Osteoblast (primary cell): ENCODE data around the gene RASSF1. TPM values are rescaled to one million over a fixed set of nuclear protein-coding genes. Genes with fewer than 3 reads are reported as not detected.

Experiments
- DNase-seq: peaks from one replicate; pipeline ENCODE4 v3.0.0; 2011; ENCODE audit warnings: low spot score, mixed read lengths; ENCODE audit not compliant: insufficient read length; ENCODE audit errors: missing footprints
- H2AFZ ChIP-seq: 2 replicates; pipeline ENCODE4 v1.6.0; 2011; ENCODE audit warnings: mild to moderate bottlenecking, low read length
- H3K27ac ChIP-seq: 2 replicates; pipeline ENCODE4 v1.5.1; 2011; ENCODE audit warnings: mild to moderate bottlenecking, low read depth, low read length, moderate library complexity
- H3K27me3 ChIP-seq: 2 replicates; pipeline ENCODE4 v1.6.0; 2012; ENCODE audit warnings: mild to moderate bottlenecking, control low read depth, inconsistent platforms, low read length, moderate library complexity; ENCODE audit not compliant: insufficient read depth
- H3K36me3 ChIP-seq: 2 replicates; pipeline ENCODE4 v1.5.1; 2011; ENCODE audit warnings: mild to moderate bottlenecking, low read length, control low read depth, moderate library complexity; ENCODE audit not compliant: insufficient read depth
- H3K4me1 ChIP-seq: 2 replicates; pipeline ENCODE4 v1.5.1; 2011; ENCODE audit warnings: mild to moderate bottlenecking, low read length, control low read depth, moderate library complexity; ENCODE audit not compliant: insufficient read depth
- H3K4me2 ChIP-seq: 2 replicates; pipeline ENCODE4 v1.6.0; 2011; ENCODE audit warnings: mild to moderate bottlenecking, low read length; ENCODE audit not compliant: insufficient read depth
- H3K4me3 ChIP-seq: fragments of 200-600 bp; sonication (generic); 3 replicates; pipeline ENCODE4 v1.5.1; 2012; ENCODE audit warnings: mild to moderate bottlenecking, low read length, inconsistent platforms; ENCODE audit not compliant: insufficient read depth
- H3K79me2 ChIP-seq: 2 replicates; pipeline ENCODE4 v1.6.0; 2012; ENCODE audit warnings: mild to moderate bottlenecking, low read length, control low read depth, inconsistent platforms; ENCODE audit not compliant: insufficient read depth
- H3K9me3 ChIP-seq: 2 replicates; pipeline ENCODE4 v1.5.1; 2011; ENCODE audit warnings: low read depth, low read length, control low read depth
- H4K20me1 ChIP-seq: 2 replicates; pipeline ENCODE4 v1.6.0; 2012; ENCODE audit warnings: mild to moderate bottlenecking, low read length, control low read depth; ENCODE audit not compliant: insufficient read depth
- CTCF ChIP-seq: IDR thresholded peaks from 2 replicates; pipeline ENCODE4 v1.5.1; 2011; ENCODE audit warnings: mild to moderate bottlenecking, low read depth, low read length, moderate library complexity; ENCODE audit errors: extremely low read depth
- total RNA-seq: library from RNA; depleted of rRNA; stranded (reverse); fragments of >200 nt; gene quantifications from 2 replicates; pipeline ENCODE4 v1.2.3, GENCODE V29; 2012

Gene RASSF1
- total RNA-seq, 1 donor: 18.1 TPM

- H3K36me3 ChIP-seq: no peaks in the 10 kb centered on the region
- no peak overlapping the region for H2AFZ ChIP-seq
- H3K4me1 ChIP-seq: peaks cover 26% of the 10 kb centered on the region
- H3K27me3 ChIP-seq: no peaks in the 10 kb centered on the region
- TF ChIP-seq CTCF: no peak
- peaks cover 16% of the 10 kb centered on the region for H3K79me2 ChIP-seq
- DNase-seq: no peak
- no peak overlapping the region for H3K4me3 ChIP-seq
- no peak overlapping the region for H3K27ac ChIP-seq
- no peaks in the 10 kb centered on the region for H4K20me1 ChIP-seq
- H3K4me2 ChIP-seq: no peak overlapping the region
- H3K9me3 ChIP-seq: no peaks in the 10 kb centered on the region
These were observed 43.8 kb downstream of the RASSF1 start for GRCh38 chr3:50296721-50297383.

- H3K36me3 ChIP-seq: no peaks in the 10 kb centered on the region
- no peak overlapping the region for H3K27ac ChIP-seq
These were observed 44.8 kb downstream of the RASSF1 start for GRCh38 chr3:50295553-50296431.

GRCh38 chr3:50294492-50295403, 45.9 kb downstream of the RASSF1 start:
- H2AFZ ChIP-seq: no peak overlapping the region
- peaks cover 36% of the 10 kb centered on the region for H3K79me2 ChIP-seq
- no peak overlapping the region for H3K4me3 ChIP-seq
- TF ChIP-seq CTCF: no peak
- H3K9me3 ChIP-seq: no peaks in the 10 kb centered on the region
- H3K4me1 ChIP-seq: peaks cover 26% of the 10 kb centered on the region
- DNase-seq: no peak
- H4K20me1 ChIP-seq: no peaks in the 10 kb centered on the region
- H3K27ac ChIP-seq: no peak overlapping the region
- peaks cover 9% of the 10 kb centered on the region for H3K36me3 ChIP-seq
- no peak overlapping the region for H3K4me2 ChIP-seq
- no peaks in the 10 kb centered on the region for H3K27me3 ChIP-seq

More at GRCh38 chr3:50295553-50296431, 44.8 kb downstream of the RASSF1 start:
- H3K4me1 ChIP-seq: peaks cover 35% of the 10 kb centered on the region
- H4K20me1 ChIP-seq: no peaks in the 10 kb centered on the region
- DNase-seq: no peak
- no peak overlapping the region for H3K4me2 ChIP-seq
- no peak overlapping the region for H3K4me3 ChIP-seq
- no peak for TF ChIP-seq CTCF
- no peaks in the 10 kb centered on the region for H3K9me3 ChIP-seq
- H3K79me2 ChIP-seq: peaks cover 26% of the 10 kb centered on the region
- H2AFZ ChIP-seq: no peak overlapping the region
- H3K27me3 ChIP-seq: no peaks in the 10 kb centered on the region
